NCI-H460 (cell line): ENCODE data around the gene USP8. TPM values are rescaled to one million over a fixed set of nuclear protein-coding genes. Genes with fewer than 3 reads are reported as not detected.
A peak's percentile ranks its signal among the peaks of the same experiment; 100 is the strongest.
"Not testable (repeated sequence)": the region's sequence is repeated elsewhere in the genome, so short reads cannot be mapped to it uniquely, and the experiment has no call there.

Experiments used
- DNase-seq: peaks from one replicate; pipeline ENCODE4 v3.0.0-alpha.2; 2016; ENCODE audit warnings: low read depth; ENCODE audit errors: extremely low read depth
- polyA plus RNA-seq: library from polyadenylated mRNA; depleted of rRNA; stranded (reverse); fragments of >200 nt; gene quantifications from 2 replicates; pipeline ENCODE4 v1.2.3, GENCODE V29; 2014; cell fraction: nucleus; rRNA removed
- total RNA-seq: library from RNA; depleted of rRNA; stranded (reverse); fragments of >200 nt; shearing (Covaris generic); gene quantifications from 2 replicates; pipeline ENCODE4 v1.2.3, GENCODE V29; 2014; rRNA removed

USP8 gene
- total RNA-seq: 67.9 and 69.2 TPM in 2 replicates
- 42.2 and 62.0 TPM in 2 replicates for polyA plus RNA-seq

- peak; percentile 96 for DNase-seq
Observed at GRCh38 chr15:50424066-50424890, at the start of gene USP8. TSS of gene USP8 (plus strand) at chr15:50424405. CDS start at chr15:50439074, 14,669 bp downstream.

DNA sequence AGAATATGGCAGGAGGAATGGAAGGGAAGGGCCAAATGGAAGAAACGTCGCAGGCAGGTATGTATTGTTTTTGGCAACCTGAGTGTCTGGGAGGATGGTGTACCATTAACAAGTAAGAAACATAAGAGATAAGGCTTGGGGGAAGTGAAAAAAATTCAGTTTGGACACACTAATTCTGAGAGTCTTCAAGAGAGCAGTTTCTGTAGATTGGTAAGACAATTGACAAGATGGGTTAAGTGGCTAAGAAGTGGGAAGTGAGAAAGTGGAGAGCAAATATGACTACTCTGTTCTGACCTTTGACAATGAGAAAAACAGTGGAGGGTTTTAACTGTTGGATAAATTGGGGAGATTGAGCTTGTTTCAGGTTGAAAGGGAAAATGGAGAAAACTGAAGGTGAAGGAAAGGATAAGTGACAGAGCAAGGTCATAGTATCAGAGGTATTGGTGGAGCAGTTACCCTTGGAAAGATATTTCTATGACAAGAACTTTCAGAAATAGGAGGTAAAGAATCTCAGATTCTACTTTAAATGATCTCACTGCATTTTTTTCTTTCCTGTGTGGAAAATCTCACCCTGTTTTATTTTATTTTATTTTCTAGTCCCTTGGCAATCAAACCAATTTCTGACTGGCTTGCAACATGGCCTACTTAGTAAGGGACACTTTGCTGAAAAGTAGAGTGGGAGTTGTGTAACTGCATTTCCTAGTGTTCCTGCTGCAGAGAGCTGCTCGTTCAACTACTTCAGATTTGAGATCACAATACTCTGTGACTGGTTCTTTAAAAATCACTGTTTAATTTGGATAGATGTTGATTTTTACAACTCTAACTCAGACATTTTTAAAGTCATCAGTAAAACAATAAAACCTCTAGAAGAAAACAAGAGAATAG lies 46.1 kb upstream of the USP8 start:
- DNase-seq: no peak

- DNase-seq: no peak
Observed at GRCh38 chr15:50378776-50379175, 45.4 kb upstream of the USP8 start.

- DNase-seq: not testable (repeated sequence)
Observed at GRCh38 chr15:50379413-50379812, 44.8 kb upstream of the USP8 start.

GRCh38 chr15:50380089-50380488 lies 44.1 kb upstream of the USP8 start:
- DNase-seq: no peak

DNA sequence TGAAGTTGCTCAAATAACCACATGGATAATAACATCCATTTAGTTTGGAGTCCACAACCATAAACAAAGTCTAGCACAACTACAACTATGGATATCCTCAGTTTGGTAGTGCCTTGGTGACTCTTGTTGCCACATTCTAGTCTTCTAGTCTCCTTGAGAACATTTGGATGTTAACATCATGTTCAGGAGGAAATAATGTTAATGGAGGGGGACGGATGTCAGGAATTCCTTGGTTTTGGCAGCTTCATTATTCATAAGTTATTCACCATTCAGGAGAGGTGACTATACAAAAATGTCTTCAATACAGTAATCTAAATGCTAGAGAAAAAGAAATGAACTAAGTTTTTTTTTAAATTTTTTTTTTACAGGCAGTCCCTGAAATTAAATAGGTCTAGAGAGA lies 42.8 kb upstream of the USP8 start:
- no peak for DNase-seq

DNA sequence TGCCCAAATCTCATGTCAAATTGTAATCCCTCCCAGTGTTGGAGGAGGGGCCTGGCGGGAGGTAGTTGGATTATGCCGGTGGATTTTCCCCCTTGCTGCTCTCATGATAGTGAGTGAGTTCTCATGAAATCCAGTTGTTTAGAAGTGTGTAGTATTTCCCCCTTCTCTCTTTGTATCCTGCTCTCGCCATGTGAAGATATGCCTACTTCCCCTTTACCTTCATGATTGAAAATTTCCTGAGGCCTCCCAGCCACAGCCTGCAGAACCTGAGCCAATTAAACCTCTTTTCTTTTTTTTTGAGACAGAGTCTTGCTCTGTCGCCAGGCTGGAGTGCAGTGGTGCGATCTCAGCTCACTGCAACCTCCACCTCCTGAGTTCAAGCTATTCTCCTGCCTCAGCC lies 41.8 kb upstream of the USP8 start:
- DNase-seq: not testable (repeated sequence)

GRCh38 chr15:50390554-50391264 lies 33.5 kb upstream of the USP8 start:
- no peak for DNase-seq

DNA sequence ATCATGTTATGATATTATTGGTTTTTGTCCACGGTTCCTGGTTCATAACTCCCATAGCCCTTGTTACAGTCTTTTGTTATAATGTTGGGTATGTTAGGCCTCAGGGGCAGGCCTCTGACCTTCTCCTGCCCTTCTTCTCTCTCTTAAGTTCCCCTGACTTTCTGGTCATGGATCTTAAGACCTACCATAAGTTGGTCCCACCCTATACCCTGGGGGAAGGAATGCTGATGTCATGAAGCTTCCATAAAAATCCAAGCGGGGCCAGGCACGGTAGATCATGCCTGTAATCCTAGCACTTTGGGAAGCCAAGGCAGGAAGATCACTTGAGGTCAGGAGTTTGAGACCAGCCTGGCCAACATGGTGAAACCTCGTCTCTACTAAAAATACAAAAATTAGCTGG lies 32.6 kb upstream of the USP8 start:
- not testable (repeated sequence) for DNase-seq

DNA sequence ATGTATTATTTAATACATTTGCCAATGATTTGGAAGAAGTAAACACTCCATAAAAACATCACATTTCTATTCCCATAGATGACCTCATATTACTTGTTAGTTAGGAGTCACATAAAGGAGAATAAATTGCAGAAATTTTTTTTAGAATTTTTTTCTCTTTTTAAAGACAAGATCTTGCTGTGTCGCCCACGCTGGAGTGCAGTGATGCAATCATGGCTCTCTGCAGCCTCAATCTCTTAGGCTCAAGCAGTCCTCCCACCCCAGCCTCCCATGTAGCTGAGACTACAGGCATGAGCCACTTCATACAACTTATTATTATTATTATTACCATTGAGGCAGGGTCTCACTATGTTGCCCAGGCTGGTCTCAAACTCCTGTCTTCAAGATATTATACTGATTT lies 12.3 kb upstream of the USP8 start:
- no peak for DNase-seq

DNA sequence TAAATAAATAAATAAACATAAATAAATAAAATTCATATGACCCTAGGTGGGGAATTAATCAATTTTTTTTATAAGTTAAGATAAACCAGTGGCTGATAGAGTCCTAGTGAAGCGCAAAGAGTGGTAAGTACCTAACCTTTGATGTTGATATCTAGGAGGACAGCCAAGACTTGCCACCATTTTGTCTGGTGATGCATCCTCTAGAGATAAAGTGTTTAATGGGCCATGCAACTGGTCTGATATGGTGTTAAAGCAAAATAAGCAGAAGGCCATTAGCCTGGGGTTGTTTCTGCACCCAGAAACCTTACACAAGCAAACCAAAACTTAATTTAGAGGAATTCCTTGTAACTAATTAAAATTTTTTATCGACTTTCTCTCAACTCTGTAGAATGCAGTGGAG lies 9.6 kb upstream of the USP8 start:
- no peak for DNase-seq

- DNase-seq: no peak
Observed at GRCh38 chr15:50415752-50416404, 8.3 kb upstream of the USP8 start.

DNA sequence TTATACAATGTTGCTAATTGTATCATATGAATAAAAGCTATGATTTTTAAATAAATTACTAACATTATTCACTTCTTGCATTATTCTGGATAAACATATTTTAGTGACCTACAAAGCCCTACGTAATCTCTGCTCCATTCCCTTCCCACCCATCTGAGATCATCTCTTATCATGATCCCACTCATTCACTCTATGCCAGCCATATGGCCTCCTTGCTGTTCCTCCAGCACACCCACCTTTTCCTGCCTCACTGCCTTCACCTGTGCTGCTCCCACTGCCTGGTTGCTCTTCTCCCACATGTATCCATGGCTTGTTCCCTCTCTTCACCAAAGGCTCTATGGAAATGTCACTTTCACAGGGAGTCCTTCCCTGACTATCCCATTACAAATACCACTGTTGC lies 7.3 kb upstream of the USP8 start:
- no peak for DNase-seq

- peak; percentile 9 for DNase-seq
Observed at GRCh38 chr15:50418041-50418583, 6.1 kb upstream of the USP8 start.

DNA sequence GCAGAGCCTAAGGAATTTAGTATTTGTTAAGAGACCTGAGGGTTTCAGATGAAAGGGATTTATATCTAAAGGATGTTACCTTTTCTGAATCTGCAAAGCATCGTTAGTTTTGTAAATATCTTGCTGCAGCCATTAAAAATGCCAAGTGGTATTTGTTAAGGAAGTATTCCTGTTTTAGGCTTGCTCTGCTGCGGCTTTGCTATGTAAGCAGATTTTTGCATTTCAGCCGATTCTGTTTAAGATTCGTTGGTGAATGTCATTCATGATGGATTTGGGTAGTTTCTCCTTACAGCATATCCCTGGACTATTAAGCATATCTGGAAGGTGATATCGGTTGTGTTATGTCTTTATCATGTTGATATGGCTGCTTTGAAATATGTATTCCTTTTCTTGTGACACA lies 1.0 kb downstream of the USP8 start:
- no peak for DNase-seq

GRCh38 chr15:50425678-50426246 lies 1.6 kb downstream of the USP8 start:
- not testable (repeated sequence) for DNase-seq

DNA sequence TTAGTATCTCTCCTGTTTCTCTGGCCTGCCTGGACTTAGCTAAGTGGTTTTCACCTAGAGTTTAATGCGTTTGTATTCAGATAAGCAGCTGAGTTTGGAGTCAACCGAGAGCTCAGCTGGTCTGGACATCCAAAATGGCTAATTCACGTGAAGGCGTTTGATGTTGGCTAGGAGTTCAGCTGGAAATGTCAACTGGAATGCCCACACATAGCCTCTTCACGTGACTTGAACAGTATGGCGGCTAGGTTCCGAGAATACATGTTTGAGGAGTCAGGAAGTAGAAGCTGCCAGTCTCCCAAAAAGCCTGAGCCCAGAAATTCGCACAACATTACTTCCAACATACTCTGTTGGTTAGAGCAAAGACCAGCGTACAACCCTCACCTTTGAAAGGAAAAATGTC lies 2.2 kb downstream of the USP8 start:
- DNase-seq: no peak

- no peak for DNase-seq
Observed at GRCh38 chr15:50431204-50431603, 7.0 kb downstream of the USP8 start.

DNA sequence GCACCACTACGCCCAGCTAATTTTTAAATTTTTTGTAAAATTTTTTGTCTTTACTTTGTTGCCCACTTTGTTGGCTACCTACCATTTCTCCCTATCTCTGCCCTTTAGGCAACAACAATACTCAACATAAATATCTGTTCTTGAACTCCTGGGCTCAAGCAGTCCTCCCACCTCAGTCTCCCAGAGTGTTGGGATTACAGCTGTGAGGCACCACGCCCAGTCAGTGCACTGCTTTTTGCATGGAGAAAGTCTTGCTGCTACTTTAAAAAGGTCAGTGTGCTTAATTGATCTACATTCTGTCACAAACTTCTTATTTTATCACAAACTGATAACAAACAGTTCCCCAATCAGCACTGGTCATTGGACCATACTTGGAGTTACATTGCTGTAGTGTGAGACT lies 8.0 kb downstream of the USP8 start:
- DNase-seq: no peak

DNA sequence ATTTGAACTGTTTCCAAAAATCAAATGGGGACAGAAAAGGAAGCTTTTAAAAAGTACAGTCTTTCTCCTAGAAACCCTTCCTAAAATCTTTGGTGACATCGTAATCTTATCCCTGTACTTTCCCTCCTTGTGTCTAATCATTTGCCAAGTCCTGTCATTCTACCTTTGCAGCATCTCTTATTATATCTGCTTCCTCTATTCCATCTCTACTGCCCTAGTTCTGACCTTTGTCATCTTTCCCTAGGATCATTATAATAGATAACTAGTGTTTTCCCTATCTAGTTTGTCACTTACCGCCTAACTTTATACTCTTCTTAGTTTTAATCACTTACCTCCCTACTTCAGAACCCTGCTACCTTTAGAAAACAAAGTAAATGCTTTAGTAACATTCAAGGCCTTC lies 11.6 kb downstream of the USP8 start:
- no peak for DNase-seq
